Osteocyte (in vitro differentiated cells): ENCODE results near the gene EXOC6. TPM values are rescaled to one million over a fixed set of nuclear protein-coding genes. Genes with fewer than 3 reads are reported as not detected.

Experiments
- DNase-seq: peaks from one replicate; pipeline ENCODE4 v3.0.0; 2021; ENCODE audit warnings: mixed read lengths; ENCODE audit not compliant: unreplicated experiment; ENCODE audit errors: extremely low spot score
- H3K27ac Mint-ChIP-seq: one replicate; pipeline ENCODE4 v1.8.0; 2021; ENCODE audit warnings: mild to moderate bottlenecking, mixed read lengths; ENCODE audit not compliant: unreplicated experiment
- H3K27me3 Mint-ChIP-seq: one replicate; pipeline ENCODE4 v1.8.0; 2021; ENCODE audit warnings: mixed read lengths; ENCODE audit not compliant: unreplicated experiment
- H3K36me3 Mint-ChIP-seq: one replicate; pipeline ENCODE4 v1.8.0; 2021; ENCODE audit warnings: mixed read lengths; ENCODE audit not compliant: unreplicated experiment
- H3K4me1 Mint-ChIP-seq: one replicate; pipeline ENCODE4 v1.8.0; 2021; ENCODE audit warnings: mixed read lengths; ENCODE audit not compliant: unreplicated experiment
- H3K4me3 Mint-ChIP-seq: one replicate; pipeline ENCODE4 v1.8.0; 2021; ENCODE audit warnings: mild to moderate bottlenecking, moderate library complexity, mixed read lengths; ENCODE audit not compliant: unreplicated experiment
- H3K9me3 Mint-ChIP-seq: one replicate; pipeline ENCODE4 v1.8.0; 2021; ENCODE audit warnings: mixed read lengths; ENCODE audit not compliant: unreplicated experiment
- CTCF ChIP-seq: fragments of 200-600 bp; sonication (generic); IDR thresholded peaks from 2 replicates; pipeline ENCODE4 v1.5.0; 2021; ENCODE audit warnings: antibody characterized with exemption, mild to moderate bottlenecking, moderate library complexity
- total RNA-seq: library from RNA; stranded (reverse); gene quantifications from 2 replicates; pipeline ENCODE4 v1.2.1, GENCODE V29; 2021

EXOC6 gene
- total RNA-seq, 1 donor from 2014 or later, result 8.5 TPM

- Mint-ChIP-seq H3K4me3 (no peak overlapping the region), H3K36me3 (no peaks in the 10 kb centered on the region), H3K9me3 (no peaks in the 10 kb centered on the region), H3K27ac (no peak overlapping the region), H3K4me1 (peaks cover 19% of the 10 kb centered on the region), H3K27me3 (no peaks in the 10 kb centered on the region)
- no peak for TF ChIP-seq CTCF
- DNase-seq, result no peak
Measured at GRCh38 chr10:92995509-92995908, 147.2 kb downstream of the EXOC6 start.

- H3K9me3 Mint-ChIP-seq, result no peaks in the 10 kb centered on the region
- DNase-seq, result no peak
- peaks cover 19% of the 10 kb centered on the region for H3K4me1 Mint-ChIP-seq
- no peak for TF ChIP-seq CTCF
- H3K27me3 Mint-ChIP-seq, result no peaks in the 10 kb centered on the region
- H3K27ac Mint-ChIP-seq, result no peak overlapping the region
- no peak overlapping the region for H3K4me3 Mint-ChIP-seq
- no peaks in the 10 kb centered on the region for H3K36me3 Mint-ChIP-seq
Measured at GRCh38 chr10:92997620-92998019, 149.3 kb downstream of the EXOC6 start.

GRCh38 chr10:92999191-92999590 lies 150.9 kb downstream of the EXOC6 start:
- no peak for TF ChIP-seq CTCF
- peaks cover 2% of the 10 kb centered on the region for H3K36me3 Mint-ChIP-seq
- no peaks in the 10 kb centered on the region for H3K27me3 Mint-ChIP-seq
- no peak overlapping the region for H3K4me3 Mint-ChIP-seq
- no peak overlapping the region for H3K27ac Mint-ChIP-seq
- no peaks in the 10 kb centered on the region for H3K9me3 Mint-ChIP-seq
- H3K4me1 Mint-ChIP-seq, result peaks cover 17% of the 10 kb centered on the region
- DNase-seq, result no peak

GRCh38 chr10:93006435-93007039 lies 158.2 kb downstream of the EXOC6 start:
- peak; percentile 83 for TF ChIP-seq CTCF
- no peaks in the 10 kb centered on the region for H3K4me1 Mint-ChIP-seq
- no peaks in the 10 kb centered on the region for H3K27me3 Mint-ChIP-seq
- H3K36me3 Mint-ChIP-seq, result peaks cover 2% of the 10 kb centered on the region
- no peak overlapping the region for H3K27ac Mint-ChIP-seq
- no peak for DNase-seq
- H3K4me3 Mint-ChIP-seq, result no peak overlapping the region
- H3K9me3 Mint-ChIP-seq, result no peaks in the 10 kb centered on the region

- no peaks in the 10 kb centered on the region for H3K4me1 Mint-ChIP-seq
- H3K36me3 Mint-ChIP-seq, result peaks cover 2% of the 10 kb centered on the region
- no peak overlapping the region for H3K27ac Mint-ChIP-seq
- no peak for TF ChIP-seq CTCF
- DNase-seq, result no peak
- H3K9me3 Mint-ChIP-seq, result no peaks in the 10 kb centered on the region
- no peak overlapping the region for H3K4me3 Mint-ChIP-seq
- H3K27me3 Mint-ChIP-seq, result no peaks in the 10 kb centered on the region
Measured at GRCh38 chr10:93015722-93016121, 167.4 kb downstream of the EXOC6 start.
